Body of pancreas (tissue), 4 donors: Measurements from ENCODE around the gene PCSK6. TPM values are rescaled to one million over a fixed set of nuclear protein-coding genes. Genes with fewer than 3 reads are reported as not detected.

Source experiments
- ATAC-seq: fragments of 150-250 bp; one replicate; pipeline ENCODE4 v1.9.1; 2016
- DNase-seq, 4 donors: peaks; one replicate each; pipeline ENCODE4 v3.0.0-alpha.2; 2019
- H3K27ac ChIP-seq, 4 donors: fragments of 200-600 bp; sonication (generic); 1 replicate in 3 of 4; 2 replicates in 1 of 4; pipeline versions ENCODE4 v1.5.1 to v1.6.1; 2016 to 2019; ENCODE audit warnings: mild to moderate bottlenecking in 1 of 4, mixed read lengths in 1 of 4, moderate library complexity in 1 of 4
- H3K27me3 ChIP-seq, 2 donors: fragments of 200-600 bp; sonication (generic); one replicate each; pipeline ENCODE4 v1.6.0; 2016; ENCODE audit warnings: mild to moderate bottlenecking in 1 of 2
- H3K36me3 ChIP-seq, 2 donors: fragments of 200-600 bp; sonication (generic); replicated peaks in 1 of 2; 2 replicates each; pipeline ENCODE4 v1.5.1; 2016; ENCODE audit warnings: low read depth in 2 of 2; ENCODE audit not compliant: insufficient read depth in 1 of 2
- H3K4me1 ChIP-seq: fragments of 200-600 bp; sonication (generic); one replicate; pipeline ENCODE4 v1.6.0; 2016
- H3K4me3 ChIP-seq, 2 donors: fragments of 200-600 bp; sonication (generic); 1 replicate in 1 of 2; 2 replicates in 1 of 2; pipeline ENCODE4 v1.5.1; 2016 to 2019
- H3K9me3 ChIP-seq, 3 donors: fragments of 200-600 bp; sonication (generic); 1 replicate in 2 of 3; 2 replicates in 1 of 3; pipeline ENCODE4 v1.5.1; 2016
- CTCF ChIP-seq, 7 experiments: fragments of 450-650 bp in 4 of 7; fragments of 200-600 bp in 3 of 7; sonication (generic) in 3 of 7; IDR thresholded peaks; one replicate each; pipeline ENCODE4 v1.5.1; 2016 to 2019; ENCODE audit warnings: antibody characterized with exemption in 7 of 7
- POLR2A ChIP-seq, 3 donors: fragments of 450-650 bp; IDR thresholded peaks; one replicate each; pipeline ENCODE4 v1.6.1; 2016; ENCODE audit warnings: antibody characterized with exemption in 3 of 3, mild to moderate bottlenecking in 2 of 3
- WGBS, 2 donors: methylation state at CpG; one replicate each; pipeline ENCODE4 v1.1.5; 2017; 5-methylcytosine and 5-hydroxymethylcytosine counted together
- intact Hi-C: fragments of 100-400 bp; cut with DNase I; formaldehyde crosslinking; loops from one replicate; pipeline ENCODE4 v1.15.1; 2023
- total RNA-seq, 2 donors: library from RNA; depleted of rRNA; stranded (reverse); fragments of >200 nt; gene quantifications; one replicate each; pipeline ENCODE4 v1.1.0, GENCODE V29; 2016

Gene PCSK6
- total RNA-seq, 2 donors from 2014 or later, result 8.9 to 10.1 TPM

DNA sequence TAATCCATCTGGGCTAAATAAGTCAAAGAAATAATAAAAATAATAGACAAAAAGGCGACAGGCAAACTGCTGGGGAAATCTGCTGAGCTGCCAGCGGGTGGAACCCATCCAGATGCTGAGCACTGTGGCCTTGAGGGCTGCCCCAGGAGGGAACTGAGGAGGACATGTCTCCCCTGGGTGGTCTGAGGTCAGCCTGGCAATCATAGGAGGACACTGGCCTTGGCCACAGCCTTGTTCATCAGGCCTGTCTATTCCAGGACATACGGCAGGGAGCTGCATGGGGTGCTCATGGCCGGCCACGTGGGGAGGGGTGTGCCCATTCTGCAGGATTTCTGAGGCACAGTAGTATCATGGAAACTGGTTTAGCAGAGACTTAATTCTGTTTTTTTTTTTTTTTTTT, 173.0 kb downstream of the PCSK6 start:
- H3K27me3 ChIP-seq, result no peaks in the 10 kb centered on the region
- no peak overlapping the region for H3K27ac ChIP-seq
- WGBS, 2 donors, result 82 to 95% methylated on average over 3 to 5 of the region's 5 CpGs
- no peaks in the 10 kb centered on the region for H3K36me3 ChIP-seq
- no peaks in the 10 kb centered on the region for H3K4me1 ChIP-seq
- no peaks in the 10 kb centered on the region for H3K9me3 ChIP-seq
- no peak overlapping the region for H3K4me3 ChIP-seq
- ATAC-seq (no peak), DNase-seq (peak in 1 of 4 donors; percentile 3)
- intact Hi-C loops, result no loop called here
- TF ChIP-seq POLR2A (IDR thresholded peaks at IDR 0.05), result no peak
- TF ChIP-seq CTCF (IDR thresholded peaks at IDR 0.05), result no peak

- WGBS, 2 donors, result 85 to 92% methylated on average over 6 to 10 of the region's 10 CpGs
- H3K9me3 ChIP-seq, result no peaks in the 10 kb centered on the region
- H3K27me3 ChIP-seq, result no peaks in the 10 kb centered on the region
- DNase-seq (peak in 2 of 4 donors; percentile 2 to 8), ATAC-seq (no peak)
- no peak overlapping the region for H3K4me3 ChIP-seq
- no peak overlapping the region for H3K27ac ChIP-seq
- TF ChIP-seq POLR2A (IDR thresholded peaks at IDR 0.05) (no peak), CTCF (IDR thresholded peaks at IDR 0.05) (no peak)
- no peaks in the 10 kb centered on the region for H3K36me3 ChIP-seq
- H3K4me1 ChIP-seq, result no peaks in the 10 kb centered on the region
- intact Hi-C loops, result no loop called here
These were observed 173.8 kb downstream of the PCSK6 start for GRCh38 chr15:101315736-101316135.

- DNase-seq (peak in 2 of 4 donors; percentile 1 to 6), ATAC-seq (no peak)
- Histone ChIP-seq H3K9me3 (no peaks in the 10 kb centered on the region), H3K27ac (no peak overlapping the region), H3K36me3 (no peaks in the 10 kb centered on the region), H3K27me3 (no peaks in the 10 kb centered on the region), H3K4me1 (no peaks in the 10 kb centered on the region), H3K4me3 (no peak overlapping the region)
- 76 to 82% methylated on average over 13 to 19 of the region's 19 CpGs for WGBS, 2 donors
- TF ChIP-seq POLR2A (IDR thresholded peaks at IDR 0.05) (no peak), CTCF (IDR thresholded peaks at IDR 0.05) (no peak)
- intact Hi-C loops, result no loop called here
These were observed 175.0 kb downstream of the PCSK6 start for GRCh38 chr15:101314336-101315125.

DNA sequence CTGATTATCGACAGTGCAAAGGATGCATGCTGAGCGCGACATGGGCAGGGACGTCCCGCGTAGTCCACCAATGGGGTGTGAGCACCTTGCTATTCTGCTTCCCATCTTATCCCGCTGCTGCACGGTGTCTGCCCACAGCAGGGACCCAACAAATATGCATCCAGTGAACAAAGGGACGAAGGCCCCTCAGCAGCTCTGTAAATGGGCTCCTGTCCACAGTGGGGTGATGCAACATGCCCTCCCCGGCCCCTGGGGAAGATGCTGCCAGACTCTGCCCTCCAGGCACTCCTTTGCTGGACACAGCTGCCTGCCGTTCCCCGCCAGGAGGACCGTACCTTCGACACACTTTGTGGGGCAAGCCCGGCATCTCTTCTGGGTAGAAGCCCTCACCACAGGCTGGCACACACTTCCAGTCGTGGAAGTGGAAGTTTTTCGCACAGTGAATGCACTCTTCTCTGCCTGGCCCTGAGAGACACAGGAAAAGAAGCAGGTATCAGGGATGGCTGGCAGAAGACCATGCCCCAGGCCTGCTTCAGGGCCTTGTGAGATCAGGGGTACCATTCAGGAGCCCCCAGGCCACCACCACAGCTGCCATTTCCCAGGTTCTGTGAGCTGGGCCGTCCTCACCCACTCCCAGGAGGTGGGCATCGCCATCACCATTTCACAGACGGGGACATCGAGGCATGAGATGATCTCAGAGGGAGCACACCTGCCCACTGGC, 176.3 kb downstream of the PCSK6 start:
- Histone ChIP-seq H3K9me3 (no peaks in the 10 kb centered on the region), H3K27me3 (no peaks in the 10 kb centered on the region), H3K4me3 (no peak overlapping the region), H3K36me3 (no peaks in the 10 kb centered on the region), H3K27ac (no peak overlapping the region), H3K4me1 (no peaks in the 10 kb centered on the region)
- peak in 1 of 4 donors; percentile 7 for DNase-seq
- 89 to 92% methylated on average over 12 to 20 of the region's 21 CpGs for WGBS, 2 donors
- intact Hi-C loops, result no loop called here
- no peak for TF ChIP-seq CTCF (IDR thresholded peaks at IDR 0.05)
- no peak for TF ChIP-seq POLR2A (IDR thresholded peaks at IDR 0.05)
- no peak for ATAC-seq
